SU-DHL-6 (cell line): ENCODE measurements around the gene ANKRD13D.

ENCODE experiments used
- CTCF ChIP-seq: fragments of 200-600 bp; sonication (generic); IDR thresholded peaks from one replicate; pipeline ENCODE4 v1.5.1; 2017; ENCODE audit warnings: antibody characterized with exemption, mild to moderate bottlenecking, low read length, moderate library complexity; ENCODE audit not compliant: insufficient read depth, poor library complexity, severe bottlenecking
- EZH2phosphoT487 ChIP-seq: fragments of 200-600 bp; sonication (generic), shearing (Covaris generic); conservative IDR thresholded peaks from 2 replicates; pipeline ENCODE4 v1.6.1; 2018; ENCODE audit warnings: mild to moderate bottlenecking, antibody characterized with exemption, low read length, moderate library complexity, mixed read lengths

DNA sequence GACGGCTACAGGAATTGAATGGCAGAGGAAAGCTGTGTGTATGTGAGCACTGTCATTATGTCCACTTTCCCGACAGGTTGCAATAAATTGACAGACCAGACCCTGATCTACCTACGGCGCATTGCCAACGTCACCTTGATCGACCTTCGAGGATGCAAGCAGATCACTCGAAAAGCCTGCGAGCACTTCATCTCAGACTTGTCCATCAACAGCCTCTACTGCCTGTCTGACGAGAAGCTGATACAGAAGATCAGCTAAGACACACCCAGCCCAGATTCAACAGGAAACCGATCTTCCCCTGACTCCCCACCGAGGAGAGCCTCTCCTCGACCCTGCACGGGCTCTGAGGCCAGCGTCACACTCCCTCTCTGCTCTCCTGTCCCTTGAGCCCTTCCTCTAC lies 34.3 kb upstream of the ANKRD13D start:
- TF ChIP-seq CTCF (no peak), EZH2phosphoT487 (no peak)
